HFF-Myc (cell line): ENCODE data around the gene PLAAT1.

Experiments
- DNase-seq: peaks from one replicate; pipeline ENCODE4 v3.0.0-alpha.2; 2011; ENCODE audit warnings: low read depth; ENCODE audit errors: extremely low read depth
- H3K4me3 ChIP-seq: replicated peaks from 2 replicates; pipeline ENCODE4 v1.5.1; 2011; ENCODE audit warnings: low read depth, mild to moderate bottlenecking, control low read depth, low read length
- TF ChIP-seq, protein P1 (sequence below): IDR thresholded peaks from 2 replicates; pipeline ENCODE4 v1.5.1; 2012; ENCODE audit warnings: mild to moderate bottlenecking, low read depth, low read length, control low read depth; ENCODE audit errors: missing control alignments

The PLAAT1 gene

DNA sequence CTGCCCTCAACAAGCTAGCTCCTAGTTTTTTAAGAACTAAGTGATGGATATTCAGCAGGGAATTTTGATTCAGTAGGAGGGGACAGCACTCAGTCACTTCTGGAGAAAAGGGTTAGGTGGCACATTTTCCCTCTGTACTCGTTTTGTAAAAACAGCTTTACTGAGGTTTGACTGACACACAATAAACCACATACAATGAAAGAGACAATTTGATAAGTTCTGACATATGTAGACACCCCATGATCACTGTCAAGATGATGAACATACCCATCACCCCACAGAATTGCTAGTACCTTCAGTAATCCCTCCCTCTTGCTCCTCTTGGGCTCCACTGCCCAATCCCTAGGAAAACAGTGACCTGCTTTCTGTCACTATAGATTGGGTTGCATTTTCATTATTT lies 29.0 kb upstream of the PLAAT1 start:
- no peak overlapping the region for H3K4me3 ChIP-seq
- no peak for DNase-seq
- TF ChIP-seq, protein P1, sequence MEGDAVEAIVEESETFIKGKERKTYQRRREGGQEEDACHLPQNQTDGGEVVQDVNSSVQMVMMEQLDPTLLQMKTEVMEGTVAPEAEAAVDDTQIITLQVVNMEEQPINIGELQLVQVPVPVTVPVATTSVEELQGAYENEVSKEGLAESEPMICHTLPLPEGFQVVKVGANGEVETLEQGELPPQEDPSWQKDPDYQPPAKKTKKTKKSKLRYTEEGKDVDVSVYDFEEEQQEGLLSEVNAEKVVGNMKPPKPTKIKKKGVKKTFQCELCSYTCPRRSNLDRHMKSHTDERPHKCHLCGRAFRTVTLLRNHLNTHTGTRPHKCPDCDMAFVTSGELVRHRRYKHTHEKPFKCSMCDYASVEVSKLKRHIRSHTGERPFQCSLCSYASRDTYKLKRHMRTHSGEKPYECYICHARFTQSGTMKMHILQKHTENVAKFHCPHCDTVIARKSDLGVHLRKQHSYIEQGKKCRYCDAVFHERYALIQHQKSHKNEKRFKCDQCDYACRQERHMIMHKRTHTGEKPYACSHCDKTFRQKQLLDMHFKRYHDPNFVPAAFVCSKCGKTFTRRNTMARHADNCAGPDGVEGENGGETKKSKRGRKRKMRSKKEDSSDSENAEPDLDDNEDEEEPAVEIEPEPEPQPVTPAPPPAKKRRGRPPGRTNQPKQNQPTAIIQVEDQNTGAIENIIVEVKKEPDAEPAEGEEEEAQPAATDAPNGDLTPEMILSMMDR = no peak

DNA sequence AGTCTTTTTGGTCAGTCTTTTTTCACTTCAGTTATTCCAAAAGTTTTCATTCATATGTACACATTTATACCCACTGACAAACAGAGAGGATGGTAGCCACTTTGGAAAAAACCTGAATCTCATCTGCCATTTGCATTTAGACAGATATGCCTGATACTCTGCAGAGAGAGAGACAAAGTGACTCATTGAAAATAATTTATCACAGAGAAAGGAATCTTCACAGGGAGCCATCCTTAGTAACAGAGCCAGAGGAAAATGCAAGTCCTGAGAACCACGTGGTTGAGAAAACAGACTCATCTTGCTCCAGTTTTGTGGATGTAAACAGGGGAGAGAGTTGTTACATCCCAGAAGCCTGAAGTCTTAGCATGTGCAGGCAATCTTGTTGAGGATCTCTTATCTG lies 28.2 kb upstream of the PLAAT1 start:
- no peak for DNase-seq
- TF ChIP-seq, protein P1 = no peak

GRCh38 chr3:193214445-193214844 lies 26.6 kb upstream of the PLAAT1 start:
- TF ChIP-seq, protein P1 = no peak
- DNase-seq = no peak
- no peak overlapping the region for H3K4me3 ChIP-seq

More for the DNA sequence above, 28.2 kb upstream of the PLAAT1 start:
- H3K4me3 ChIP-seq = no peak overlapping the region

- DNase-seq = no peak
- TF ChIP-seq, protein P1 = no peak
- H3K4me3 ChIP-seq = no peak overlapping the region
These were observed 15.5 kb upstream of the PLAAT1 start for GRCh38 chr3:193225302-193226125.

DNA sequence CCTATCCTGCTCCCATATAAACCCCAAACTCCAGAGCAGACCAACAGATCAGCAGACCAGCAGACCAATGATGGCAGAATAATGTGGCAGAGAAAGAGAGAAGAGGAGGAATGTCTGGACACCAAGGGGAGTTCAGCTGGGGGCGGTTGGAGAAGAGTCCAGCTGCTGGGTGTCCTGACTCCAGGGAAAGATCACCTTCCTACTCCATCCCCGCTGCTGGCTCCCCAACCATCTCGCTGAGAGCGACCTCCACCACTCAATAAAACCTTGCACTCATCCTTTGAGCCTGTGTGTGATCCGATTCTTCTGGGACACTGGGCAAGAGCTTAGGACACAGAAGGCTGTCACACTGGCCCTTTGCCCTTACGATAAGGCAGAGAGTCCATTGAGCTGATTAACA lies 12.8 kb upstream of the PLAAT1 start:
- TF ChIP-seq, protein P1 = no peak
- no peak for DNase-seq
- H3K4me3 ChIP-seq = no peak overlapping the region

DNA sequence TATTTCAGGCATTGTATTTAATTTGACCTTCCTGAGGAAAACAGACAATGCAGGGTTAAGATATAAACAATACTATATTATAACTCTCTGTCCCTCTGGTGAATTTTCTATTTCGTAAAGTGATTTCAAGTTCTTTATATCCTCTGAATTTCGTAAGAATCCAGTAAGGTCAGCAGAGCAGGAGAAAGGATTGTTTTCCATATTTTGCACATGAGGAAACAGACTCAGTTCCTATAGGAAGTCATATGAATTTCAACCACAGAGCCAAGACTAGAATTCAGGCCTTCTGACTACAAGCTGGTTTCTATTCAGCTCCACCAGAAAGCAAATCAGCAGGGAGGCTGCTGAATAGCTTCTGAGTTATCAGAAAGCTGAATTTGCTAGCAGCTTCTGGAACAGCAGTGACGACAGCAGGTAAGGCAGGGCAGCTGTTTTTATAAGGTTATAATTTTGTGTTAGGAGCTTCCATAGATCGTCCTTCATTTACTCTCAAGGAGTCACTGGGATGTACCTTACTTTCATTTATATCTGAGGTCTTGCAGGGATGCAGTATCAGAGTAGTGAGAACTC lies 11.1 kb upstream of the PLAAT1 start:
- TF ChIP-seq, protein P1 = no peak
- no peak overlapping the region for H3K4me3 ChIP-seq
- no peak for DNase-seq

- no peak for DNase-seq
- TF ChIP-seq, protein P1 = no peak
These were observed 10.4 kb upstream of the PLAAT1 start for GRCh38 chr3:193230610-193231009.

More at GRCh38 chr3:193230610-193231009, 10.4 kb upstream of the PLAAT1 start:
- no peak overlapping the region for H3K4me3 ChIP-seq
